Upper lobe of left lung (tissue), 4 donors: Measurements from ENCODE around the gene MYOG.

Experiments
- CTCF ChIP-seq, 6 experiments: fragments of 450-650 bp in 4 of 6; fragments of 200-600 bp in 2 of 6; sonication (generic) in 2 of 6; IDR thresholded peaks; one replicate each; pipeline ENCODE4 v1.5.1; 2016 to 2019; ENCODE audit warnings: antibody characterized with exemption in 6 of 6
- POLR2A ChIP-seq, 4 donors: fragments of 450-650 bp; IDR thresholded peaks; one replicate each; pipeline ENCODE4 v1.5.1; 2016 to 2017; ENCODE audit warnings: antibody characterized with exemption in 4 of 4, mild to moderate bottlenecking in 2 of 4
- POLR2AphosphoS5 ChIP-seq, 2 donors: sonication (generic); formaldehyde crosslinking; IDR thresholded peaks; one replicate each; pipeline ENCODE4 v1.5.1; 2017; ENCODE audit warnings: antibody characterized with exemption in 2 of 2

- TF ChIP-seq CTCF (IDR thresholded peaks at IDR 0.05): no peak
- no peak for TF ChIP-seq POLR2A (IDR thresholded peaks at IDR 0.05)
- TF ChIP-seq POLR2AphosphoS5 (IDR thresholded peaks at IDR 0.05): no peak
Observed at GRCh38 chr1:203059485-203059884, 26.3 kb downstream of the MYOG start.
